PFSK-1 (cell line): ENCODE results near the gene PEF1.

Source experiments
- FOXP2 ChIP-seq: optimal IDR thresholded peaks from 2 replicates; pipeline ENCODE3; 2011; ENCODE audit warnings: borderline replicate concordance, control low read depth, inconsistent platforms; ENCODE audit not compliant: insufficient read depth; ENCODE audit errors: extremely low read length, extremely low read depth
- POLR2AphosphoS5 ChIP-seq: IDR thresholded peaks from 2 replicates; pipeline ENCODE4 v1.6.1; 2012; ENCODE audit warnings: low read depth, mild to moderate bottlenecking, control low read depth, low read length, moderate library complexity
- REST ChIP-seq, 2 experiments: IDR thresholded peaks; 2 replicates each; pipeline versions ENCODE4 v1.6.1 to v1.8.0; 2011 to 2012; ENCODE audit warnings: low read depth in 2 of 2, low read length in 2 of 2, control low read depth in 1 of 2, inconsistent platforms in 1 of 2, mild to moderate bottlenecking in 1 of 2, moderate library complexity in 1 of 2; ENCODE audit not compliant: insufficient read depth in 1 of 2
- SIN3A ChIP-seq: IDR thresholded peaks from 2 replicates; pipeline ENCODE4 v1.6.1; 2012; ENCODE audit warnings: mild to moderate bottlenecking, low read length, moderate library complexity, borderline replicate concordance; ENCODE audit not compliant: insufficient read depth
- TAF1 ChIP-seq: IDR thresholded peaks from 2 replicates; pipeline ENCODE4 v1.6.1; 2012; ENCODE audit warnings: low read length, control low read depth, borderline replicate concordance; ENCODE audit not compliant: insufficient read depth

PEF1 gene

GRCh38 chr1:31666263-31666963 is 21.7 kb upstream of the PEF1 start:
- TF ChIP-seq POLR2AphosphoS5 (no peak), SIN3A (no peak), REST (IDR thresholded peaks at IDR 0.05; ENCODE audit: insufficient read depth in 1 of 2, low read depth in 2 of 2, low read length in 2 of 2) (no peak), FOXP2 (no peak), TAF1 (no peak)

- no peak for TF ChIP-seq SIN3A
- no peak for TF ChIP-seq FOXP2
- TF ChIP-seq REST (IDR thresholded peaks at IDR 0.05; ENCODE audit: insufficient read depth in 1 of 2, low read depth in 2 of 2, low read length in 2 of 2), result no peak
- TF ChIP-seq TAF1, result no peak
- no peak for TF ChIP-seq POLR2AphosphoS5
These were observed 20.7 kb upstream of the PEF1 start for GRCh38 chr1:31665234-31665878.

- TF ChIP-seq SIN3A (no peak), TAF1 (no peak), REST (IDR thresholded peaks at IDR 0.05; ENCODE audit: insufficient read depth in 1 of 2, low read depth in 2 of 2, low read length in 2 of 2) (no peak), FOXP2 (no peak), POLR2AphosphoS5 (no peak)
These were observed 19.9 kb upstream of the PEF1 start for GRCh38 chr1:31664528-31664927.

- TF ChIP-seq POLR2AphosphoS5 (no peak), TAF1 (no peak), REST (IDR thresholded peaks at IDR 0.05; ENCODE audit: insufficient read depth in 1 of 2, low read depth in 2 of 2, low read length in 2 of 2) (no peak), FOXP2 (no peak), SIN3A (no peak)
These were observed 19.2 kb upstream of the PEF1 start for GRCh38 chr1:31663622-31664452.
